ENCODE measurements around the gene ABHD5.

ABHD5 gene

DNA sequence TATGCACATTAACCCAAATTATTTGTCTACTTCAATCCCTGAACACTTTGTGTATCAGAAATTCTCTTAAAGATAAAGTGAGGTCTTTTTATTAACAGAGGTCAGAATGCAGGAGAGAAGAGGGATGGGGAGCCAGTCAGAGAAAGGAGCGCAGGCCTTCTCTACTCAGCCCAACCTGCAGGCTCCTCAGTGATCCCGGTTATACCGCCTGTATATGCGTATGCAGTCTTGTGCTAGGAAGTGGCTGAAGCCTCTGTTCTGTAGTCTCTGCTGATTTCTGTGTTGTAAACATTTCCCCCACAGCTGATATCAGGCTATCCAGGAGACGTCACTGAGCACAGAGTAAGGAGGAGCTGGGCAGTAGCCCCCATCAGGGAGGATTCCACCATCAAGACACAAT, 57.9 kb downstream of the ABHD5 start:
- TF ChIP-seq, protein P1, sequence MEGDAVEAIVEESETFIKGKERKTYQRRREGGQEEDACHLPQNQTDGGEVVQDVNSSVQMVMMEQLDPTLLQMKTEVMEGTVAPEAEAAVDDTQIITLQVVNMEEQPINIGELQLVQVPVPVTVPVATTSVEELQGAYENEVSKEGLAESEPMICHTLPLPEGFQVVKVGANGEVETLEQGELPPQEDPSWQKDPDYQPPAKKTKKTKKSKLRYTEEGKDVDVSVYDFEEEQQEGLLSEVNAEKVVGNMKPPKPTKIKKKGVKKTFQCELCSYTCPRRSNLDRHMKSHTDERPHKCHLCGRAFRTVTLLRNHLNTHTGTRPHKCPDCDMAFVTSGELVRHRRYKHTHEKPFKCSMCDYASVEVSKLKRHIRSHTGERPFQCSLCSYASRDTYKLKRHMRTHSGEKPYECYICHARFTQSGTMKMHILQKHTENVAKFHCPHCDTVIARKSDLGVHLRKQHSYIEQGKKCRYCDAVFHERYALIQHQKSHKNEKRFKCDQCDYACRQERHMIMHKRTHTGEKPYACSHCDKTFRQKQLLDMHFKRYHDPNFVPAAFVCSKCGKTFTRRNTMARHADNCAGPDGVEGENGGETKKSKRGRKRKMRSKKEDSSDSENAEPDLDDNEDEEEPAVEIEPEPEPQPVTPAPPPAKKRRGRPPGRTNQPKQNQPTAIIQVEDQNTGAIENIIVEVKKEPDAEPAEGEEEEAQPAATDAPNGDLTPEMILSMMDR (IDR thresholded peaks at IDR 0.05): no peak

DNA sequence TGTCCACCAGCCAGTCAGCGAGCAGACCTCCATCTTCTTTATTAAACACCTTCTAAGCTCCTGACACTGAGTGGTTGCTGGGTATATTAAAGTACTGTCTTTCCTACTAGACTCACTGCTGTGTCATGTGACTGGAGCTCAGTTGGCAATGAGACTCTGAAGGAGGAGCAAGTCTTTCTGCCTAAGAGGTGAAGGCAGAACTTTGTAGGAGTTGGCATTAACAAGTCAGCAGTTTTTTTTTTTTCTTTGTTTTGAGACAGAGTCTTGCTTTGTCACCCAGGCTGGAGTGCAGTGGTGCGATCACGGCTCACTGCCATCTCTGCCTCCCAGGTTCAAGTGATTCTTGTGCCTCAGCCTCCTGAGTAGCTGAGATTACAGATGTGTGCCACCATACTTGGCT, 62.2 kb downstream of the ABHD5 start:
- TF ChIP-seq, protein P1 (IDR thresholded peaks at IDR 0.05): no peak

DNA sequence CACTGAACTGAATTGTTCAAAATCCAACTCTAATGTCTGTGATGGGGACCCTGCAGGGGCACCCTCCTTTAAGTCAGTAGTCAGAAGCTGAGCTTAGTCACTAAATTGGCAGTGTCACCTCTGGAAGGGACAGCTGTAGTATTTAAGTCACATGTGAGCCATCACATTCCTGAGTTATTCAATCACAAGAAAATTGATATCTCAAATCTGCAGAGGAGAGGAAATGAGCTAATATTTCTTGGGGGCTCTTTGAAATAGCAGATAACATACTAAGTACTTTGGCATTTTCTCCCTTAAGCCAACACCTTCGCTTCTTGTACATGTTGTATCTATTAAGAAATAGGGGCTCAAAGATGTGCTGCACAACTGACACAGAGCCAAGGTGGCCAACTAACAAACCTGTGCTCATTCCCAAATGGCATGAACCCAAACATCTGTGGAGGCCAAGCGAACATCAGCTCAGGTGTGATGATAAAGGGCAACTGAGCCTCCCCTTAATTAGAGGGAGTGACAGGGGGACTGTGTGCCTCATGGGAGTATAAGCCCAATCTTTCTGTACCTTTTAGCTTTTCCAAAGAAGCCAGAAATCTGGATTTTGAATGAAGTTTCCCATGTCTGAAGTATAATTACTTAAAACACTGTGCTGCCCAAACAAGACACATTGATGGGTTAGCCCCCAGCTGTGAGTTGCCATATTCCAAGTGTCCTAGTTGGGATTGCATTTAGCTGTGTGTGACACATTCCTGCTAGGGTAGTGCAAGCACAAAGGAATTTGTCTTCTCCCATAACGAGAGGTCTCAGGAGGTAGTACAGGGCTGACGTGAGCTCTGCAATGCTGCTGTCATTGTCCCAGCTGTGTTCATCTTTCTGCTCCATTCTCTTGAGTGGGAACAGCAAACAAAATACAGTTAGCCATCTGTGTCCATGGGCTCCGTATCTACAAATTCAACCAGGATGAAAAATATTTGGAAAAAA, 63.3 kb downstream of the ABHD5 start:
- TF ChIP-seq, protein P1 (IDR thresholded peaks at IDR 0.05): no peak

DNA sequence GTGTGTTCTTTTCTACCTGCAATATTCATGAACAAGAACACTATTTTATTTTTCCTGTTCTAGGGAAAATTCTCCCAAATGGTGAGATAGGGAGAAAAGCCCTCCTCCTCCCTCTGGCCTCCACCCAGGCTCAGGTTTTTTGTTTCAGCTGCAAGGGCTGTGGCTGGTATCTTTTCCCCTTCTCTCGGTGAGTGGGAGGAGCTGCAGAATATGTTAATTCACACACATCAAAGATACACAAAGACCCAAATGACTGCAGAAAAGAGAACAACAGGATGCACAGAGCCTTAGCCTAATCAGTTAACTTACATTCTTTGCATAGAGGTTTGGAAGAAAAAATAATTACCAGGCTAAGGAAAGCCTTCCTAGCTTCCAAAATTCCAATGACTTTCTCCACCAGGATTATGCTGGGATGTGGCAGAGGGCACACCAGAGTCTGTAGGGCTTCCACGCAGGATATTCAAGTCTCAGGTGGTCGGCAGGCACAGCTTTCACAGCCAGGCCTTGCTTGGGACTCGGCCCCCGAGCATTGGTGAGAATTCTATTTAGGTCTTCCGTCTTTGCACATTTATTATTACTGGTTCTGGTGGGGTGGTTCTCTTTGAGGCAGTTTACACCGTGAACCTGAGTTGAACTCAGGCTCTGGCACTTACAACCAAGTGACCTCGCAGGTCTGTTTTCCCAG, 64.9 kb downstream of the ABHD5 start:
- TF ChIP-seq, protein P1 (IDR thresholded peaks at IDR 0.05): no peak

DNA sequence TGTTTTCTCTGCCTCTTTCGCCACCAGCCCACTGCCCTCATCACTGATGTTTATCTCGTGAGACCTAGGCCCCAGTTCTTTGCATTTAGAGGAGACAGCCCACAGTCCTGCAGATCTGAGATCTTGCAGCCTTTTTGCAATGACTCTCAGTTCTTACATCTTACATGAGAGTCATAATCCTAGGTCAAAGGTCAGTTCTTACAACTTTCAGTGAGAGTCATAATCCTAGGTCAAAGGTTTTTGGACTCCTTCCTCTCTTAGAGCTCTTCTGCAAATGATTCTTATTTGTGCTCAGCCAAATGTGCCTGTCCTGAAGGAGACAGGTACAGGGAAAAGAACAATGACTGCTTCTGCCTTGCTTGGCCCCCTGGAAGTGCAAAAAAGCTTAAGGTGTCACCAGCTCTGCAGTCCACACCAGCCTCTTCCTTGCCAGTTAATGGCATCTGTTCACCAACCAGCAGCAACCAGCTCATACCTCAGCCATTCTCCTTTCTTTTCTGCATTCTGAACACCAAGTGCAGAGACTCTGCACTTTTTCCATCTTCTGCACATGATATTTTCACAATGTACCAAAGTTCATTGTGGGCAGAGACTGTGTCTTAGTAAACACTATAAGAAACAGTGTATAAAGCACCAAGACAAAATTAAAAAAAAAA, 67.1 kb downstream of the ABHD5 start:
- TF ChIP-seq, protein P1 (IDR thresholded peaks at IDR 0.05): no peak

DNA sequence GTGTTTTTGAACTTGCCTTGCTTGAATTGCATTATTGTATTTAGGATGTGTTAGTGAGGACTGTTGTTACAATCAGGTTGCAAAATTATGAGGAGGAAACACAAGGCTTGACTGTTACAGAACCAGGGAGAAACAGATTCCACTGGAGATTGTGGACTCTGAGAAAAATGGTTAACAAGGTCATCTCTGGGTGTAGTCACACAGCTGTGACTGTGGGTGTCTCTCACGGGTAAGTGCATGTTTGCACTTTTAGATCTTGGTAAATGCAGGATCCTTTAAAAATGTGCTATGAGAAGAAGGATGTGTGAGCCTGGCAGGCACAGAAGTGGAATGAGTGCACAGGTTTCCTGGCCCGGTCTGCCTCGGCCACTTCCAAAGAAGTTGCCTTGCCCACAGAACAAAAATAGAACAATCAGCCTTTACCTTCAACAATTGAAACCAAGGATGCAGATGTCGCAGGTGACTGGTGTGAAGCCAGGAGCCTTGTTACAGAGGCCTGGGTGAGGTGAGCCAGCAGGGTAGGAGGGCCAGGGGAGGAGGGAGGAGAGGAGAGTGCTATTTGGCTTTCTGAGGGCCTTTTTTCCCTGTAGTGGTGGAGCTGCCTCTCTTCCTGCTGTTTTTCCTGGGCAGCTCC, 68.0 kb downstream of the ABHD5 start:
- TF ChIP-seq, protein P1 (IDR thresholded peaks at IDR 0.05): no peak

DNA sequence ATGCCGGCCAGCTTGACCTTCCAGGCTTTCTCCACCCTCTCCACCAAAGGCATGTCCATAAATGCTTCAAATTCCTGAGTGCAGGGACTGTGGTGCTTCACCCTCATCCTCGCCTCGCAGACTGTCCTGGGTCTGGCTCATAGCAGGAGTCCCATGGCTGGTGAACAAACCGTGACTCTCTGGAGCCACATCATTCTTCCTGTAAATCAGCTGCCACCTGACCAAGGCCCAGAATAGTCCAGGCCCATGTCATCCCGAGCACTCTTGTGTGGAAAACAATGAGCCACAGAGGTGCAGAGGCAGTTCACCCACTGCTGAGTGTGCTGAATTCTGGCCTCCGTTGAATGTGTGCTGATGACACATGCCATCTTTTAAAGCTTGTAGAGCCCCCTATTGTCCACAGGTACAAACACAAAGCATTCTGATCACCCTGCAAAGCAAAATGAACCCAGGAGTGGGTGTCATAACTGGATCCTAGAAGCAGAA, 68.6 kb downstream of the ABHD5 start:
- TF ChIP-seq, protein P1 (IDR thresholded peaks at IDR 0.05): no peak

Data from LNCAP (cell line).